Calu3 (cell line): ENCODE results near the gene SFMBT2. TPM values are rescaled to one million over a fixed set of nuclear protein-coding genes. Genes with fewer than 3 reads are reported as not detected.

ENCODE experiments used
- BruUV-seq: library from RNA; stranded (reverse); fragments of 400-500 nt; replicated peaks from 2 replicates; lab custom pipeline; 2021; lab: Mats Ljungman, UMichigan
- CTCF ChIA-PET: fragments of 300-600 bp; sonication (Branson Sonifier 250); formaldehyde crosslinking; loops from one replicate; lab custom pipeline; 2022; ENCODE audit warnings: antibody characterized with exemption; lab: Charles Lee
- DNase-seq: peaks from one replicate; pipeline ENCODE4 v3.0.0; 2022
- H3K27ac Mint-ChIP-seq: one replicate; pipeline ENCODE4 v1.8.0; 2022; ENCODE audit warnings: mixed read lengths; ENCODE audit not compliant: unreplicated experiment
- H3K27me3 Mint-ChIP-seq: one replicate; pipeline ENCODE4 v1.8.0; 2022; ENCODE audit warnings: mixed read lengths; ENCODE audit not compliant: unreplicated experiment
- H3K36me3 Mint-ChIP-seq: one replicate; pipeline ENCODE4 v1.8.0; 2022; ENCODE audit warnings: mild to moderate bottlenecking, moderate library complexity, mixed read lengths; ENCODE audit not compliant: insufficient read depth, unreplicated experiment
- H3K4me1 Mint-ChIP-seq: one replicate; pipeline ENCODE4 v1.8.0; 2022; ENCODE audit warnings: mild to moderate bottlenecking, low read depth, mixed read lengths; ENCODE audit not compliant: unreplicated experiment
- H3K4me3 Mint-ChIP-seq: one replicate; pipeline ENCODE4 v1.8.0; 2022; ENCODE audit warnings: mild to moderate bottlenecking, low read depth, moderate library complexity, mixed read lengths; ENCODE audit not compliant: unreplicated experiment
- H3K9me3 Mint-ChIP-seq: one replicate; pipeline ENCODE4 v1.8.0; 2022; ENCODE audit warnings: low read depth, mixed read lengths; ENCODE audit not compliant: unreplicated experiment
- CTCF ChIP-seq: fragments of 200-600 bp; IDR thresholded peaks from one replicate; pipeline ENCODE4 v1.8.0; 2022; ENCODE audit warnings: antibody characterized with exemption; ENCODE audit not compliant: unreplicated experiment
- intact Hi-C: fragments of 100-400 bp; cut with micrococcal nuclease; formaldehyde crosslinking; loops from one replicate; pipeline ENCODE4 v1.10.0; 2022; ENCODE audit not compliant: unreplicated experiment
- total RNA-seq: library from RNA; stranded (reverse); gene quantifications from 2 replicates; pipeline ENCODE4 v1.2.3, GENCODE V29; 2022

Gene SFMBT2
- total RNA-seq, 1 experiment from 2014 or later, result 0.64 TPM

- Mint-ChIP-seq H3K27ac (no peak overlapping the region), H3K27me3 (peaks cover 77% of the 10 kb centered on the region), H3K4me1 (no peaks in the 10 kb centered on the region), H3K9me3 (no peaks in the 10 kb centered on the region), H3K36me3 (no peaks in the 10 kb centered on the region), H3K4me3 (no peak overlapping the region)
- DNase-seq, result no peak
- intact Hi-C loops, result loop anchor here (2.0 to 5.0 kb wide), 2 partner anchors 283 to 297 kb away; no protein-coding TSS in a partner anchor
- CTCF ChIA-PET, result interaction anchor here (0.7 to 1.2 kb wide), 2 partner anchors 15 to 1901 kb away, joined by 3 read pairs; no protein-coding TSS in a partner anchor
- no TSS peak for BruUV-seq
- TF ChIP-seq CTCF, result no peak
These were observed 291.4 kb downstream of the SFMBT2 start for GRCh38 chr10:7119325-7120015.

GRCh38 chr10:7117806-7118674, 292.8 kb downstream of the SFMBT2 start:
- no peaks in the 10 kb centered on the region for H3K4me1 Mint-ChIP-seq
- no peak for DNase-seq
- H3K27me3 Mint-ChIP-seq, result peaks cover 74% of the 10 kb centered on the region
- H3K36me3 Mint-ChIP-seq, result no peaks in the 10 kb centered on the region
- no peak overlapping the region for H3K27ac Mint-ChIP-seq
- no peaks in the 10 kb centered on the region for H3K9me3 Mint-ChIP-seq
- no peak for TF ChIP-seq CTCF
- intact Hi-C loops, result loop anchor here (5.0 kb wide), 1 partner anchor 284 kb away; no protein-coding TSS in a partner anchor
- CTCF ChIA-PET, result no interaction called here
- BruUV-seq, result no TSS peak
- H3K4me3 Mint-ChIP-seq, result no peak overlapping the region

- CTCF ChIA-PET, result no interaction called here
- Mint-ChIP-seq H3K4me3 (no peak overlapping the region), H3K9me3 (no peaks in the 10 kb centered on the region), H3K27me3 (peaks cover 74% of the 10 kb centered on the region), H3K4me1 (no peaks in the 10 kb centered on the region), H3K27ac (no peak overlapping the region), H3K36me3 (no peaks in the 10 kb centered on the region)
- no TSS peak for BruUV-seq
- TF ChIP-seq CTCF, result no peak
- no peak for DNase-seq
- intact Hi-C loops, result loop anchor here (5.0 kb wide), 1 partner anchor 285 kb away; no protein-coding TSS in a partner anchor
These were observed 293.5 kb downstream of the SFMBT2 start for GRCh38 chr10:7117177-7117799.

GRCh38 chr10:7111561-7111960, 299.3 kb downstream of the SFMBT2 start:
- Mint-ChIP-seq H3K27me3 (peaks cover 60% of the 10 kb centered on the region), H3K4me3 (no peak overlapping the region), H3K9me3 (peaks cover 3% of the 10 kb centered on the region), H3K4me1 (no peaks in the 10 kb centered on the region), H3K27ac (no peak overlapping the region), H3K36me3 (no peaks in the 10 kb centered on the region)
- CTCF ChIA-PET, result no interaction called here
- DNase-seq, result no peak
- no peak for TF ChIP-seq CTCF
- BruUV-seq, result no TSS peak
- intact Hi-C loops, result no loop called here
